Esophagus squamous epithelium (tissue), 5 donors: Measurements from ENCODE around the gene ZNF266. TPM values are rescaled to one million over a fixed set of nuclear protein-coding genes. Genes with fewer than 3 reads are reported as not detected.

Source experiments
- DNase-seq: peaks from one replicate; lab custom pipeline; 2025; lab: John Stamatoyannopoulos, UW
- H3K27ac ChIP-seq, 4 donors: fragments of 200-600 bp; sonication (generic); one replicate each; pipeline ENCODE4 v1.5.1; 2016 to 2019; ENCODE audit warnings: mild to moderate bottlenecking in 1 of 4
- H3K27me3 ChIP-seq, 4 donors: fragments of 200-600 bp; sonication (generic); 1 replicate in 3 of 4; 2 replicates in 1 of 4; pipeline versions ENCODE4 v1.5.1 to v1.6.0; 2017 to 2021; ENCODE audit warnings: antibody characterized with exemption in 1 of 4
- H3K36me3 ChIP-seq, 3 donors: fragments of 200-600 bp; sonication (generic); one replicate each; pipeline ENCODE4 v1.5.1; 2016 to 2019
- H3K4me1 ChIP-seq, 3 donors: fragments of 200-600 bp; sonication (generic); one replicate each; pipeline ENCODE4 v1.5.1; 2017 to 2019
- H3K4me3 ChIP-seq, 4 donors: fragments of 200-600 bp; sonication (generic); 1 replicate in 3 of 4; 2 replicates in 1 of 4; pipeline ENCODE4 v1.5.1; 2016 to 2019; ENCODE audit warnings: mild to moderate bottlenecking in 2 of 4, moderate library complexity in 1 of 4
- H3K9me3 ChIP-seq, 3 donors: fragments of 200-600 bp; sonication (generic); one replicate each; pipeline ENCODE4 v1.5.1; 2016 to 2019
- POLR2A ChIP-seq, 4 donors: fragments of 450-650 bp; IDR thresholded peaks; one replicate each; pipeline ENCODE4 v1.6.1; 2017; ENCODE audit warnings: antibody characterized with exemption in 4 of 4, mild to moderate bottlenecking in 4 of 4, moderate library complexity in 3 of 4
- WGBS, 2 donors: methylation state at CpG; one replicate each; pipeline ENCODE4 v1.1.5; 2018; 5-methylcytosine and 5-hydroxymethylcytosine counted together
- intact Hi-C: fragments of 100-400 bp; cut with DNase I; formaldehyde crosslinking; loops from one replicate; pipeline ENCODE4 v1.15.0; 2022
- total RNA-seq, 4 donors: library from RNA; depleted of rRNA; stranded (reverse); fragments of >200 nt; gene quantifications; one replicate each; pipeline ENCODE4 v1.1.0, GENCODE V29; 2016
- TF ChIP-seq, protein P1 (sequence below), 6 experiments: fragments of 450-650 bp in 4 of 6; fragments of 200-600 bp in 2 of 6; sonication (generic) in 2 of 6; IDR thresholded peaks; one replicate each; pipeline ENCODE4 v1.5.1; 2016 to 2019; ENCODE audit warnings: antibody characterized with exemption in 6 of 6, mild to moderate bottlenecking in 4 of 6, moderate library complexity in 4 of 6
- donor health status: DM: yes; HTN: yes; CAD: no.

Gene ZNF266
- total RNA-seq, 4 donors from 2014 or later, result 7.2 to 27.3 (median 10.7) TPM

DNA sequence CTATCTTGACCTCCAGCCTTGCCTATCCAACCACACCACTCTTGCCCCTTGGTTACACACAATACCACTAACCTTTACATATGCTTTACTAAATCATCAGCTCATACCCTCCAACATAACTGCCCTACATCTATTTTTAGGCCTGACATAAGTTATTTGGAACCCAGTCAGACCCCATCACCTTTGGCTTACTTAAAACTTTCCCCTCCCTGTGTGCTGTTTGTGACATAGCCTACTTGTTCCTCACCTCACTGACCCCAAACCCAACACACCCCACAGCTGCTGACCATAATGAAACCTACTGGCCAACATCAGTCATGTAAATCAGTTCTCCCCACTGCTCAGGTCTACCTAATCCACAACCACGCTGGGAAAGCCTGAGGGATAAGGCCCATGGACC lies 4.9 kb downstream of the ZNF266 start:
- no peak for DNase-seq
- WGBS, 2 donors, result 100% methylated on average over 1 of the region's 1 CpG; no CpG with 5 or more reads in 1 of the 2 donors
- Histone ChIP-seq H3K36me3 (peaks cover under 1 to 86% (median 8%) of the 10 kb centered on the region in 3 donors), H3K27ac (no peak overlapping the region), H3K27me3 (no peaks in the 10 kb centered on the region), H3K4me1 (peaks cover 5 to 14% (median 9%) of the 10 kb centered on the region in 3 donors), H3K4me3 (no peak overlapping the region), H3K9me3 (peaks cover 0 to 37% (median 0%) of the 10 kb centered on the region in 3 donors)
- TF ChIP-seq, protein P1, sequence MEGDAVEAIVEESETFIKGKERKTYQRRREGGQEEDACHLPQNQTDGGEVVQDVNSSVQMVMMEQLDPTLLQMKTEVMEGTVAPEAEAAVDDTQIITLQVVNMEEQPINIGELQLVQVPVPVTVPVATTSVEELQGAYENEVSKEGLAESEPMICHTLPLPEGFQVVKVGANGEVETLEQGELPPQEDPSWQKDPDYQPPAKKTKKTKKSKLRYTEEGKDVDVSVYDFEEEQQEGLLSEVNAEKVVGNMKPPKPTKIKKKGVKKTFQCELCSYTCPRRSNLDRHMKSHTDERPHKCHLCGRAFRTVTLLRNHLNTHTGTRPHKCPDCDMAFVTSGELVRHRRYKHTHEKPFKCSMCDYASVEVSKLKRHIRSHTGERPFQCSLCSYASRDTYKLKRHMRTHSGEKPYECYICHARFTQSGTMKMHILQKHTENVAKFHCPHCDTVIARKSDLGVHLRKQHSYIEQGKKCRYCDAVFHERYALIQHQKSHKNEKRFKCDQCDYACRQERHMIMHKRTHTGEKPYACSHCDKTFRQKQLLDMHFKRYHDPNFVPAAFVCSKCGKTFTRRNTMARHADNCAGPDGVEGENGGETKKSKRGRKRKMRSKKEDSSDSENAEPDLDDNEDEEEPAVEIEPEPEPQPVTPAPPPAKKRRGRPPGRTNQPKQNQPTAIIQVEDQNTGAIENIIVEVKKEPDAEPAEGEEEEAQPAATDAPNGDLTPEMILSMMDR (IDR thresholded peaks at IDR 0.05), result no peak
- no peak for TF ChIP-seq POLR2A (IDR thresholded peaks at IDR 0.05)
- intact Hi-C loops, result no loop called here

DNA sequence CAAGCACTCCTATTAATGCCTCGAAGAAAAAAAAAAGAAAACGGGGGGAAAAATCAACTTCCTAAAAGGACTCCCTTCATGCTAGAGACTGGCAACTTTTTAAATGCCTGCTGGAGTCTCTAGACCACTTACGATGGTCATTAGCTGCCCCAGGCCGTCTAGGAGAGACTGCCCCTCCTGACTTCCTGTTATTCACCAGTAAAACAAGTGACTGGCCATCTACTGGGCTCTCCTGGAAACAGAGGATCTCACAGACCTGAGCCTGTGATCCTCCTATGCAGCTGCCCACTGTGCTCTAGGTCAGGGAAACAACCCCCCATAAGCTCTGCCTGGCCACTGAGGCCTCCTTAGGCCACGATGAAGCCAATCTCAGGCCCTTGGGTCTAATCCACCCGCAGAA lies 7.4 kb downstream of the ZNF266 start:
- DNase-seq, result no peak
- Histone ChIP-seq H3K4me1 (no peaks in the 10 kb centered on the region), H3K27ac (no peak overlapping the region), H3K27me3 (no peaks in the 10 kb centered on the region), H3K4me3 (no peak overlapping the region), H3K36me3 (peaks cover 15 to 100% (median 22%) of the 10 kb centered on the region in 3 donors), H3K9me3 (peaks cover 0 to 57% (median 0%) of the 10 kb centered on the region in 3 donors)
- WGBS, 2 donors, result 86% methylated on average over 4 of the region's 6 CpGs
- intact Hi-C loops, result no loop called here
- TF ChIP-seq, protein P1 (IDR thresholded peaks at IDR 0.05), result no peak
- TF ChIP-seq POLR2A (IDR thresholded peaks at IDR 0.05), result no peak

DNA sequence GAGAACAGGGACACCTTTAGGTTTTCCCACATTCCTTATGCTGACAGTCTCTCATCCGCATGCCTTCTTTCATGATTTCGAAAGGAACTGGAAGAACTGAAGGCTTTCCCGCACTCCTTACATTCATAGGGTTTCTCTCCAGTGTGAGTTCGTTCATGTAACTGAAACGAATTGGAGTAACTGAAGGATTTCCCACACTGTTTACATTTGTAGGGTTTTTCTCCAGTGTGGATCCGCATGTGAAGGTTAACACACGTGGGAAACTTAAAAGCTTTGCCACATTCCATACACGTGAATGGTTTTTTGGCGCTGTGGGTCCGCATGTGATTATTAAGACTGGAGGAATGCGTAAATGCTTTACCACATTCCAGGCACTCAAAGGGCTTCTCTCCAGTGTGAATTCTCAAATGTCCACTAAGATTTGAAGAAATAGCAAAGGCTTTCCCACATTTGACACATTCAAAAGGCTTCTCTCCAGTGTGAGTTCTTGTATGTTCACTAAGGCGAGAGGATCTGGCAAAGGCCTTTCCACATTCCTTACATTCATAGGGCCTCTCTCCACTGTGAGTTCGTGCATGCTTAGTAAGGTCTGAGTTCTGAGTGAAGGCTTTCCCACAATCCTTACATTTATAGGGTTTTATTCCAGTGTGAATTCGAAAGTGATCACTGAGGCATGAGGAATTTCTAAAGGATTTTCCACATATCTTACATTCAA lies 22.0 kb downstream of the ZNF266 start:
- no peaks in the 10 kb centered on the region for H3K27me3 ChIP-seq
- TF ChIP-seq, protein P1 (IDR thresholded peaks at IDR 0.05), result no peak
- TF ChIP-seq POLR2A (IDR thresholded peaks at IDR 0.05), result no peak
- H3K4me3 ChIP-seq, result peak overlapping the region in 1 of 4 donors; percentile 36
- no peak overlapping the region for H3K27ac ChIP-seq
- H3K9me3 ChIP-seq, result peaks cover 6 to 100% (median 91%) of the 10 kb centered on the region in 3 donors
- H3K36me3 ChIP-seq, result peaks cover 45 to 63% (median 49%) of the 10 kb centered on the region in 3 donors
- H3K4me1 ChIP-seq, result no peaks in the 10 kb centered on the region
- DNase-seq, result no peak
- intact Hi-C loops, result no loop called here
- WGBS, 2 donors, result 96 to 98% methylated on average over 14 of the region's 14 CpGs

DNA sequence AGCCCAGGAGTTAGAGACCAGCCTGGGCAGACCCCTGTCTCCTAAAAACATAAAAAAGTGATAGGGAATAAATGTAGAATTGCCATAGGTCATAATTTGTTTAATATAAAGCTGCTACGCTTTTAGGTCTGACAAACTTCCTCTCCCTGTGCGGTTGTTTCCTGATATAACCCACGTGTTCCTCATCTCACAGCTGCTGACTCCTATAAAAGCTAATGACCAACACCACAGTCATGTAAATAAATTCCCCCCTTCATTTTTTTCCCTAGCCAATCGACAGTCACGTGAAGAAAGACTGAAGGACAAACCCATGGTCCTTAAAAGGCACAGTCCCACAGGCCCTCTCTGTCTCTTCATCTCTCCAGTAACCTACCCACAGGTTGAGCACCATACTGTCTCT lies 27.5 kb downstream of the ZNF266 start:
- peaks cover 0 to 12% (median 0%) of the 10 kb centered on the region in 3 donors for H3K4me1 ChIP-seq
- WGBS, 2 donors, result 86 to 87% methylated on average over 5 of the region's 5 CpGs
- no peak for DNase-seq
- H3K27me3 ChIP-seq, result no peaks in the 10 kb centered on the region
- H3K4me3 ChIP-seq, result peak overlapping the region in 1 of 4 donors; percentile 65
- peaks cover 0 to 99% (median 54%) of the 10 kb centered on the region in 3 donors for H3K9me3 ChIP-seq
- TF ChIP-seq, protein P1 (IDR thresholded peaks at IDR 0.05), result no peak
- TF ChIP-seq POLR2A (IDR thresholded peaks at IDR 0.05), result no peak
- intact Hi-C loops, result no loop called here
- H3K27ac ChIP-seq, result peak overlapping the region in 1 of 4 donors; percentile 33
- H3K36me3 ChIP-seq, result peaks cover 0 to 8% (median 0%) of the 10 kb centered on the region in 3 donors

DNA sequence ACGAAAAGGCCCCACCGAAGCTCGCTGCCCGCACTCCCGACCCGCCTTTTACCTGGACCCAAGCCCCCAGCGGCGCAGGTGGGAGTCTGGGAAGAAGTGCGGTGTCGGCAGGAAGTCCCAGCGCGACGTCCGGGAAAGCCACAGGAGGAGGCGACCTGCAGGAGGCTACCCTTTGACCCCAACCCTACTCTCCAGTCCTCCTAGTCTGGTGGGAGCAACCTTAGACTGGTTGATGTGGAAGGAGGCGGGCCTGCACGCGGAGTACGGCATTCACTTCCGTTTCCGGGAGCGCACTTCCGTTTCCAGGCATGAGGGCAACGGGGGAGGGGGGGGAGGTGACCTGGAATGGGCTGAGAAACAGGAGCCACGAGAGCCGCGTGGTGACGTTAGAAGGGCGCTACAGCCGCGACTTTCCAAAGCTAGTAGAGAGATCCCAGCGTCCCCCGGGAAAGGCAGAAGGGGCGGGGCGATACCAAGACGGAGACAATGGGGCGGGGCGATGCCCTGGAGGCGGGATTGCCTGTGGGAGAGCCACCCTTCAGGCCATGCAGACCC lies 28.5 kb downstream of the ZNF266 start:
- Histone ChIP-seq H3K27ac (peak overlapping the region; percentile 0 to 49 (median 24)), H3K4me3 (peak overlapping the region; percentile 42 to 65 (median 54)), H3K36me3 (no peaks in the 10 kb centered on the region), H3K9me3 (peaks cover 0 to 89% (median 44%) of the 10 kb centered on the region in 3 donors), H3K27me3 (no peaks in the 10 kb centered on the region), H3K4me1 (peaks cover 0 to 12% (median 0%) of the 10 kb centered on the region in 3 donors)
- no peak for TF ChIP-seq POLR2A (IDR thresholded peaks at IDR 0.05)
- no peak for DNase-seq
- 2 to 7% methylated on average over 10 to 18 of the region's 39 CpGs for WGBS, 2 donors
- intact Hi-C loops, result no loop called here
